NCI-H82 (cell line): Measurements from ENCODE around the gene SREBF2.
A peak's percentile ranks its signal among the peaks of the same experiment; 100 is the strongest.

Experiments used
- DNase-seq: peaks from one replicate; lab custom pipeline; 2025; lab: John Stamatoyannopoulos, UW

The SREBF2 gene

DNA sequence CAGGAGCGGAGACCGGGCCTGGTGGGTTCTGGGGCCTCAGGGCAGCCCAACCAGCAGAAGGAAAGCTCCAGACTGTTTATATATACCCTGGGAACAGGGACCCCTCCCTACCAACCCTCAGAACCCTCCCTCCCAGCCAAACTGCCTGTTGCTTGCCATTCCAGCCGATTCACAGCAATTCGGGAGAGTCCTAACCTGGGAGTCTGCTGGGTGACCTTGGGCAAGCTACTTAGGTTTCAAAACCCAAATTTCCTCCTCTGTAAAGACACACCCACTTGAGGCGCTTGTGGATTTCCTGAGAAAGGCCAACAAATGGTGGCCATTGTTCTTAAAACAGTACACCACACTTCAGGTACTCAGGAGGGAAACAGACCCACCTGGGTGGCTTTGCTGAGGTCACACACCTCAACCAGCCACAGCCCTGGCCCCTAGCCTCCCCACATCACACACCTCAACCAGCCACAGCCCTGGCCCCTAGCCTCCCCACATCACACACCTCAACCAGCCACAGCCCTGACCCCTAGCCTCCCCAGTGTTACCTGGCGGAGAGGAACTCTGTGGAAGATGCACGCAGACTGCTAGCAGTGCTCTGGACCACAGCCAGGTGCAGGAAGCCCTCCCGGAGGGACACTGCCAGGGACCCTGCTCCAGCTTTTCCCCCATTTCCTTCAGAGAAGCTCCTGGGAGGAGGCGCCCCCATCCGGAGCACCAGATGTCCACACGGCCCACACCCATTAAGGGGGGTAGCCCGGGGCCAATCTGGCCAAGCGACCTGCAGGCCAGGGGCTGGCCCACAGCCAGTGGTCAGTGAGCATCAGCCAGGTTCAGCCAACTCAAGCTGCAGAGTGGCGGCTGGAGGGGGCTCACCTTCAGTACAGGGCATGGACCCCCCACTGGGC, 75.8 kb downstream of the SREBF2 start:
- DNase-seq: peak; percentile 45

DNA sequence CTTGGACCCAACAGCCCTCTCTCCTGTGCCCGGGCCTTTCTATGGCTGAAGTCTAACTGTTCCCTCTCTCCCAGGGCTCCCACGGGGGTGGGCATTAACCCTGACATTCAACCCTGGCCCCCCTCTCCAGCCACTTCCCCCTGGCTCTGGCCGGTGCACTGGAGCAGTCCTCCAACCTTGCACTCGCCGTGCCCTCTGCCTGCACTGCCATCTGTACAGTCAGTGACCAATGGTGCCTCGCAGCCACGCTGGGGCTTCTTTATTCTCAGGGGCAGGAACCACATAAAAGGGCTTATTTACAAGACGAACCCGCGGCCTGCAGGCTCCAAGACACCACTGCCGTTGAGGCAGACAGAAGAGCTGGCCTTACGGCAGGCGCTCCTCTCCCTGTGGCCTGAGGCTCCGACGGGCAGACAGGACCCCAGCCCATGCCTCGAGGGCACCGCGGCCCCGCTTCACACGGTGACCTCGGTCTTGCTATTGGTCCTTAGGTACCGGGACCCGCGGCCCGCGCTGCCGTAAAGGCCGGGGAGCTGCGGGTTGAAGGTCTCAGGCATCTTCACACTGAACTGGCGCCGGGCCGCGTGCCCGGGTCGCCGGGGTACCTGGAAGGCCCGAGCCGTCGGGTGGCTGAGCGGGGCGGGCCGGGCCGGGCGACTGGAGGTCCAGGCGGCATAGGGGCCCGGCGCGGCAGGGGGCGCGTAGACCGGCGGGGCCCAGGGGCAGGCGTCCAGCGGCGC, 76.6 kb downstream of the SREBF2 start:
- peak; percentile 45 for DNase-seq

DNA sequence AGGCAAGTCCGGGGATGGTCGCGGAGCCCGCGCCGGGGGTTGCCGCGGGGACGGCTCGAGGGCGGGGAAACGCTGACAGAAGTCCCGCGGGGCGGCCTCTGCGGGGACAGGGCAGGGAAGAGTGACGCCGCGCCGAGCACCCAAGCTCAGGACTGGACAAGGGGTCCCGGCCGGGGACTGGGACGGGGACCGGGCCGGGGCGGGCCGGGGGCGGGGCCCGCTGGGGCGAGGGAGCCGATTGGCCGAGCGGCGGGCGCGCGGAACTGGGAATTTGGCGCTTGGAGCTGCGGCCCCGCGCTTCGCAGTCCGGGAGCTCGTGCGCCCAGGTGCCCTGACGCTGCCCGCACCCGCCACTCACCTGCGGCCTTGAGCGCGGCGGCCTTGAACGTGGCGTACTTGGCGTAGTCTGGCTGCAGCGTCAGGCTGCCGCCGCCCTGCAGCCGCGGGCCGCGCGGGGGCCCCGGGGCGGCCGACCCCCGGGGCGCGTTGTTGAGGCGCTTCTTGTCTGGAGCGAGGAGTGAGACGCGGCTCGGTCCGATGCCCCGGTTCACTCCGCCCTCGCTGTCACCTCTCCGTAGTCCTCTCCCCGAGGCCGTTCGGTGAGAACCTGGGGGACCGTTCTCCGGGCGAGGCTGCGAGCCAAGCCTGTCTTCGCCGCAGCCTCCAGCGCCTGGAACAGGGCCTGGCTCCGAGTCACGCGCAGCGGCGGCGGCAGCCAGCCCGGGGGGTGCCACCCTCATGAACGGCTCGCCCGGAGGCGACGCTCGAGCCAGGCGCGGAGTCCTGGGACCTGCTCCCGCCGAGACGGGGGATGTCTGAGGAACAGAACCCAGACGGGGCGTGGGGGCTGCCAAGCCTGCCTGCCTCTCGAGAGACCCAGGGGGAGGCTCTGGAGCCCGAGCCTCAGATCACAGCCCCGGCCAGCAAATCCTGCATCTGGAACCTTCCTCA, 77.4 kb downstream of the SREBF2 start:
- DNase-seq: peak; percentile 38

DNA sequence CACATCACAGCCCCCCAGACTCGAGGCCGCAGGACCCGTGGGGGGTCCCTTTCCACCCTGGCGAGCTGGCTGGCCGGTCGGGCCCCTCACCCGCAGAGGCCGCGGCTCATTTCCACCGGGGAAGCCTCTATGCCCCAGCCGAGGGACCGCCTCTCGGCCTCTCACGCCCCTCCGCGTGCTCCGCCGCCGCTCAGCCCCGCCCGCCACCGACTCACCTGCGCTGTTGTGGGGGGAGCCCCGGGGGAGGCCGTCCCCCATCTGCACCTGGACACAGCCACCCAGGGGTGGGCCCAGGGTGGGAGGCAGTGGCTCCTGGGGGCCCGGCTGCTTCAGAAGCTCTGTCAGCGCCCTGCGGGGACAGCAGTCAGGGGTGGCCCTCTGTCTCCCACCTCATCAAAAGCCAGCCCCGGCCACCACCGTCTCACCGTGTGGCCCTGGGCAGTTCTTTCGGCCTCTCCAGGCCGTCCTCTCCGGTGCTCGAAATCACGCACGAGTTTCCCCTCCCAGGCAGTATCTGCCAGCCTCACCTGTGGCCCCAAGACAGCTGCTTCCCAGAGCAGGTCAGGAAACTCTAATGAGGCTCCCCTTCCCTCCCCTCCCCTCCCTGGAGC, 78.2 kb downstream of the SREBF2 start:
- no peak for DNase-seq

DNA sequence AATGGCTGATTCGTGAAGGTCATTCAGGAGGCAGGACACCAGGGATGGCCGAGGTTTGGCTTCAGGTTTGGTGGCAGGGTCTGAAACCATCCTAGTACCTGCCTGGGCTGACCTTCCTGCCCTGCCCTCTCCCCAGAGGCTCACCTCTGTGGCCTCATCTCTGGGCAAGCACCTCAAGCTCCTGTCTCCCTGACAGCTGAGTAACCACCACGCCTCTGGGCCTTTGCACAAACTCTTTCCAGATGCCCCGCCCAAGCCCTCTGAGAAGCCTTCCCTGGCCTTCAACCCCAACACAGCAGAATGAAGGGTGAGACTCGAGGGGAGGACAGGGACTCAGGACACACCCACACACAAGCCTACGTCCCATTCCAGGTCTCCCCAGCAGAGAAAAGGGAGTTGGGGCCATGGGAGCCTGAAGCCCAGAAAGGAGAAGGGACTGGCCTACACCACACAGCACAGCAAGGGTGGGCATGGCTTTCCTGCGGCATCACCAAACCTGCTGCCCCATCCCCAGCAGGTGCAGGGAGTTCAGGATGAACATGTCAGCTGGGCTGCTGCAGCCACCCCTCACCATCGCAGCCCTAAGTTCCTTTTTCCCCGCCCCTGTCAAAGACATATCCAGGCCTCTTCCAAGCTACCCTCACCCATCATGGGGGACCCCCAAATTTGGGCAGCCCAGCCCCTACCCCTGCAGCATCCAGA, 79.6 kb downstream of the SREBF2 start:
- DNase-seq: no peak

DNA sequence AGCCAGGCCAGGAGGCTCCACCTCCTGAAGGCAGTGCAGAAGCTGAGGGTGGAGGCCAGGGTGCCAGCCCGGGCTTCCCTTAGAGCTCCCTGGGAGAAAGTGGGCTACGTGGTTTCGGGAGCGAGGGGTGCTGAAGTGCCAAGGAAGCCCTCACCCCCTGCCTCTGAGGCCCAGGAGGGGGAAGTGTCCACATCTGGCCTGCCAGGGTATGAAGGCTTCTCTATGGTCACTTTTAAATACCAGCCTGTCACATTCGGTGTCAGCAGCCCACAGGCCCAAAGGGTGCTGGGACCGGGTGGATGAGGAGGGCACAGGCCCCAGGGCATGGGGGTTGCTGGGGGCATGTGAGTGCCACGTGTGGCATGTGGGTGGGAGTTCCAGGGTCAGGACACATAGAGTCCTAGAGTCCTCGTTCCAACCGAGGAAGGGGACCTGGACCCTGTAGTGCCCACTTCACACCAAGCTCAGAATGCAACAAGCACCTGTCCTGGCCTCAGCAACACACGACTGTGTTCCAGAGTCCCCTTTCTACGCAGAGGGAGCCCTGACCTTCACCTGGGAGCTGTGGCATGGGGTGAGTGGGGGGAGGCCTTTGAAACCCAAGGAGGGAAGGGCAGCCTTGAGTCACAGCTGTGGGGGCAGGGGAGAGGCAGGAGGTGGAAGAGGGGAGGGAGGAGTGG, 80.3 kb downstream of the SREBF2 start:
- DNase-seq: no peak

DNA sequence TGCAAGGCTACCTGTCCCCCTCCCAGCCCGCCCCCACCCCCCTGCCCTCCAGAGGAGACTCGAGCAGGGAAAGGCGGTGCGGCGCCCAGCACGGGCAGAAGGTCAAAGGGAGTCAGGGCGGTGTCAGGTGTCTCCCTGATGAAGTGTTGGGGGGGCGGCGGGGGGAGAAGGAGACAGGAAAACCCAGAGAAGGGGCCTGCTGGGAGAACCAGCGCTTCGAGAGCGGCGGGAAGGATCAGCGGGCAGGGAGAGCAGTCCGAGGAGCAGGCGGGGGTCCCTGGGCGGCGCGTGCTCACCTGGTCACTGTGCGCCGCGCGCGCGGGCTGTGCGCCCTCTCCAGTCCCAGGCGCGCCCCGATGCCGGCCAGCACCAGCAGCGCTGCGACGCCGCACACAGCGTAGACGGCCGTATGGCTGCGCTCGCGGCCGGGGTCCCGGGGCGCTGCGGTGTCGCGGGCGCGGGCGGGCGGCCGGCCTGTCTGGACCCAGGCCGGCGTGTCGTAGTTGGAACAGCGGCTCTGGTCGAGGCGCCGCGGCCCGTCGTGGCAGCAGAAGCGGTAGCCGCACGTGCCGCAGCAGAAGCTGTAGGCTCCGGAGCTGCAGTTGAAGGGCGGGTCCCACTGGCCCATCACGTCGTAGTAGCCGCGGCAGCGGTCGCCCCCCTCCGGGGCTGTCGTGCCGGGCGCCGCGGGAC, 81.1 kb downstream of the SREBF2 start:
- no peak for DNase-seq

DNA sequence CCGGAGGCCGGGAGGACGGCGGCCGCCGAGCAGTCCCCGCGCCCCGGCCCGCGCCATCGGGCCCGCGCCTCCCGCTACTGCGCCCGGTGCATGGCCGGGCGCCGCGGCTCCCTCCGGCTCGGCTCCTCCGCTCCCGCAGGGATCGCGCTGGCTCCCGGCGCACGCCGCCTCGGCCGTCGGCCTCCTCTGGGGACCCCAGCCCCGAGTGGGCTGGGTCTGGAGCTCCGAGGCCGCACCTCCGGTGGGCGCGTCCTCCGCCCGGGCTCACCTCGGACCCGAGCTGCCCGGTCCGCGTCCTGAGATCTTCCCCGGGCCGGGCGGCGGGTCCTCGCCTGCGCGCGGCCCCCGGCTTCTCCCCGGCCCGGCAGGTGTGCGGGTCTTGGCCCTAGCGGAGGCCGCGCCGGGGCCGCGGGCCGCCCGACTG, 81.7 kb downstream of the SREBF2 start:
- no peak for DNase-seq

DNA sequence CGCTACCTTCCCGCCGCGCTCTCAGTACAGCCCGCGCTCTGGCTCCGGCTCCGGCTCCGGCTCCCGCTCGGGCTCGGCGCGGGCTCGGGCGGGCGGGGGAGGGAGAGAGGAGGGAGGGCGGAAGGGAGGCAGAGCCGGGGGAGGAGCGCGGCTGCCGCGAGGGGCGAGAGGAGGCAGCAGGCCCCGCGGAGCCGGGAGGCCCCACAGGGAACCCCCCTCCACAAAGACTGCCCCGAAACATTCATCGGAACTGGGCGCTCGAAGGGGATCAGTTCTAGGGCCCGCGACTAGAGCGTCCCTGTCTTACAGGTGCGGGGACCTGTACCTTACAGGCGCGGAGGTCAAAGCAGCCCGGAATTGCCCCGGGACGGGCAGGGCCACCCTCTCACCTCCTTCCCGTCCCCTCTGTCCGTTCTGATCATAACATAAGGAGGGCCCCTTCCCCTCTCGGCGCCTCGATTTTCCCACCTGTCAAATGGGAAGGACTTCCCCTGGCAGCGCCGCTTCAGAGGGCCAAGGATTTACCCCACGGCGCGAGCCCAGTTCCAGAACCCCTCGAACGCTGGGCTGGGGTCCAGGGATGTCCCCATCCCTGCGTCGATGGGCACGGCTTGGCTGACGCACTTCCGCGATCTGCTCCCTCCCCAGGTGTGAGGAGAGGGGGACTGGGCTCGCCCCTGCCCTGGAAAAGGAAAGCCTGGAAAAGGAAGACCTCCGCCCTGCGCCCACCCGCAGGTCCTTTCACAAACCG, 82.3 kb downstream of the SREBF2 start, which contains the start of gene SHISA8:
SHISA8 (minus strand) TSS at position 40 of the 751 bp plus-strand sequence. CDS start 407 bp downstream, outside the sequence.
- peak; percentile 26 for DNase-seq

DNA sequence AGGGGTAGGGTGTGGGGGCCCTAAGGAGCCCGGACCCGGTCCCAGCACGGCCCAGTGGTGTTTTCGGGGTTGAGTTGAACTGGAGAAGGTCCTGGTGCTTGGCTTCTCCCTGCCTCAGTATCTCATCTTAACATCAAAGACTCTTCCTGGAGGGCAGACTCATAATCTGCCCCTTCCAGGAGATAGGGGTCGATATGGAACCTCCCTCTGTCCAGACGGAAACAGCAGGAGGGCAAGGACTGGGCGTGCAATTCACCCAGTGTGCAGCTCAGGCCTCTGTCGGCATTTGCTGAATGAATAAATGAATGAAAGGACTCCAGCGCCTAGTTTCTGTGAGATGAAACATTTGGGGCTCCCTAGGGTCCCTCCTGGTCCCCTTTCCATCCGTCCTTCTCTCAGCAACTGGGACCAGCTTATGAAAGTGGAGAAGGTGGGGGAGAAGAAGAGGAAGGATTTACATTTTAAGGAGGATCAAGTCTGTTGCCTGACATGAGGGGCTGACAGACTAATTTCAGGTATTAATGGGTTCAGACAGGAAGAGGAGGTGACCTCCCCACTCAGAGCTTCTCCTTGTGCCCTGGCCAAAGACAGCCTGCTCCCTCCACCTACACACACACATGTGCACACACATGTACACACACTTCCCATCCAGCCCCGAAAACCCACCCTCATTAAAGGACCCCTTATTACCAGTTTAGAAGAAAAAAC, 83.0 kb downstream of the SREBF2 start:
- DNase-seq: peak; percentile 36

DNA sequence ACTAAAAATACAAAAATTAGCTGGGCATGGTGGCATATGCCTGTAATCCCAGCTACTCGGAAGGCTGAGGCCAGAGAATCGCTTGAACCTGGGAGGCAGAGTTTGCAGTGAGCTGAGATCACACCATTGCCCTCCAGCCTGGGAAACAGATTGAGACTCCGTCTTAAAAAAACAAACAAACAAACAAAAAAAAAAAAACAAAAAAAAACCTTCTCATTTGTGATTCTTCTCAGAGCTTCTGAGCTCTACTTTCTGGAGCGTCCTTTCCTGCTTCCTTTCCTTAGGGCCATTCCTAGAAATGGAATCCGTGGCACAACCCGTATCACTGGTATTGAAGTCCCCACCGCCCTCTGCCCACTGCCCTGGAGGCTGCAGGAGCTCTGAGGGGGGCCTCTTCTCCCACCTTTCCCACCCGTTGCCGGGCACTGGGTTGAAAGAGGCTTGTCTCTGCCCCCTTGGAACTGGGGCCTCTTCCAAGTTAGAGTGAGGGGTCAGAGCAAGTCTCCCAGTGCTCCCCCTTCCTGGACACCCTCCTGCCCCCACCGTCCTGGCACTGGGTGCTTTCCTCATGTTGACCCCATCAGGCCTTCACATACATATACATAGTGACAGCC, 83.9 kb downstream of the SREBF2 start:
- no peak for DNase-seq

DNA sequence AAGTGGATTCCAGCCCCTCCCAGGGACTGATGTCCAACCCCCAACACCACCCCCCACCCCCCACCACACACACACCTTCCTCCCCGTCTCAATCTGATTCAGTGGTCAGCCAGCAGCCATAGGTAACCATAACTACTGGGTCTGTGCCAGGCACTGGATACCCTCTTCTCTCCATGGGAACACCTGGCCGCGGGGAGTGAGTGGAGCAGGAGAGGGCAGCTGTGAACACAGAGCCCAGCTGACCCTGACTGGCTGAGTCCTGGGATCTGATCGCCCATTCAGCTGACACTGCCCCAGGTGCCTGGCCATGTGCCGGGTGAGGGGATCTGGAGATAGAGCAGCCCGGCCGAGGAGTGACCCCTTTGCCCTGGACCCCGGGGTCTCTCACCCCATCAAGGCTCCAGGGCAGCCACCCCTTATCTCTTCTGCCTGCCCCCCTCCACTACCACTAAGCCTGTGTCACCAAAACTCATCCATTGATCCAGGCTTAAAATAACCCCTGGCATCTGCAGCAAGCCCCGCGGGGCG, 84.5 kb downstream of the SREBF2 start:
- no peak for DNase-seq

DNA sequence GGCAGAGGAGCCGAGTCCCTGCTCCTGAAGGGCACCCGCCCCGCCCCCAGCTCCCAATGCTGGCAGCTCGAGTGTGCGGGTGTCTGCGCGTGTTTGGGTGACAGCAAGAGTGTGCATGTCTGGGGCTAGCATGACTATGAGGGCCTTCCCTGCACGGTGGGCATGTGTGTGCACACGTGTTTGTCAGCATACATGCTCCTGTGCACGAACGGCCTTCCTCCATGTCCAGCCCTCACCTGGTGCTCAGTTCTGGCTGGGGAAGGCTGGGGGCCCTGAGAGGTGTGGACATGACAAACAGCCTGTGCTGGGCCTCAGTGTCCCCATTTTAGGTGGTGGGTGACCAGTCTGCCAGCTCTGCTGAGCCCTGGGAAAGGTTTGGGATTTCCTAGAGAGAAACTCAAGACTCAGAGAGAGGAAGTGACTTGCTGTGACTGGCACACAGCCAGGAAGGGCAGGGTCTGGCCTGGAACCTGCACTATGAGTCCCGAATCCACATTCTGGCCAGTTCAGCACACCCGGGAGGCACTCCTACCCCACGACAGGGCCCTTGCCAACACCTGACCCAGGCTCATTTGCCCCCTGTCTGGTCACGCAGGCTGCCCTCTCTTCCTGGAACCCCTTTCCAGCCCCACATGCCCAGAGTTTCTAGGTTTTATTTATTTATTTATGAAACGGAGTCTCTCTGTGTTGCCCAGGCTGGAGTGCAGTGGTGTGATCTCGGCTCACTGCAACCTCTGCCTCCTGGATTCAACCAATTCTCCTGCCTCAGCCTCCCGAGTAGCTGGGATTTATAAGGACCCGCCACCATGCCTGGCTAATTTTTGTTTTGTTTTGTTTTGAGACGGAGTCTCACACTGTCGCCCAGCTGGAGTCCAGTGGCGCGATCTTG, 85.2 kb downstream of the SREBF2 start:
- peak; percentile 27 for DNase-seq

DNA sequence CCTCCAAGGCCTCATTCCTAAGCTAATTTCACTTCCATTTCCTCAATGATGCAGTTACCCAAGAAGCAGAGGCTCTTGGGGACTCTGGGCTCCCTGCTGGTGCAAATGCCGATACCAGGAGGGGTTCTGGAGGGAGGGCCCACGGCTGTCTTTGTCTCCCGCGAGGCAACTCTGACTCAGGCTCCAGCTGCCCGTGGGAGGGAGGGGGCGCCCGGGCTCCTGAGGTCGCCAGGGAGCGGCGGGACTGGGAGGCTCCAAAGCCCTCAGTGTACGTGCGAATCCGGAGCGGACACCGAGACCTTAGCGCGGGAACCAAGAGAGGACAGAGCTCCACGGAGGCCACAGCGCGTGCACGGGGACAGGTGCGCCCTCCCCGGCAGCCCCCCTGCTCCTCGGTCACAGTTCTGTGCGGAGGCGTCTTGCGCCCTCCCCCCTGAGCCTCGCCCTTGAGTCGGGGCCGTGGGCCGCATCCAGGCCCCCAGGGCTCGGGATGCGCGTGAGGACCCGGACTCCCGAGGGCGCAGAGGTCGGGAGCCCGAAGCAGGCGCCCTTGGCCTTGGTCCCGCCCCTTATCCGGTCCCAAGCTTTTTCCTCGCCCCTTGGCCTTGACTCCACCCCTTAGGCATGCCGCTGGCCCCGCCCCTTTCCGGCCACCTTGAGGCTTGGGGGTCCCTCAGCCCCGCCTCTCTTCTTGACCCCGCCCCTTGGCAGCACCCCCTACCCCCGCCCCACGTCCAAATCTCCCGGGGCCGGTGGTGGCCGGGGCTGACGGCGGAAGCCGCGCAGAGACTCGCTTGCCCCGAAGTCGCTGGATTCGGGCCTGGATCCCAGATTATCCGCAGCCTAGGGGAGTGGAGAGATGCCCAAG, 86.7 kb downstream of the SREBF2 start:
- peak; percentile 75 for DNase-seq

DNA sequence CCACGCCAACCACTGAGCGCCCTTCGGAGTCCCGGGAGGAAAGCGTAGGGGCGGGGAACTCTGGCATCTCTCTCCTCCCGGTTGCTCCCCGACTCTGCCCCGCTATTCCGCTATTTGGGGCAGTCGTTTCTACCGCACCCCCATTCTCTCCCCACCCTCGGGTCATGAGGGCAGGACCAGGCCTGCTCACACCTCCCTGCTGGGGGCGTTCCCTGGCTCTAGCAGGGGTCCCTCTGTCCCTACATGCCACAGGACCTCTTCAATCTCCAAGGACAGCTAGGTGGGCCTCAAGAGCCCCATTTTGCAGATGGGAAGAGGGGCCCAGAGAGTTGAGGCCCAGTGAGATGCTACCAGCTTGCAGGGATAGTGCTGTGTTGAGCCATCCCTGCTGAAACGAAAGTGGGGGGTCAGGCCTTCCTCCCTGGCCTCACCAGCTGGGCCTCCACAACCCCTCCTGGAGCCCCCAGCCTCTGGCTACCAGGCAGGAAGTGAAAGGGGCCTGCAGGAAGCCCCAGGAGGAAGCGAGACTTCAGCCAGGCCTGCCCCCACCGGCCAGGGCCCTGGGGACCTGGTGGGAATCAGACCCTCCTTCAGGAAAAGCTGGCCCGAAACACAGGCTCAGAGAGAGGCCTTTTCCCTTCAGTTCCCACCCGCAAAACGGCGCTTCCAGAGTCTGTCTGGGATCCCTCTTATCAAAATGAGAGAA, 87.5 kb downstream of the SREBF2 start:
- no peak for DNase-seq
